HEK293 (cell line): ENCODE results near the gene KRTAP10-11.

Source experiments
- CTCF ChIA-PET: fragments of 350-600 bp; formaldehyde crosslinking; extraction: SDS; loops from one replicate; lab custom pipeline; 2021; ENCODE audit warnings: antibody characterized with exemption; lab: Yijun Ruan, JAX
- POLR2A ChIA-PET: fragments of 300-600 bp; formaldehyde crosslinking; extraction: SDS; loops from one replicate; lab custom pipeline; 2020; ENCODE audit warnings: antibody characterized with exemption, inconsistent platforms; lab: Yijun Ruan, JAX
- H3K27ac ChIP-seq: fragments of 200-500 bp; sonication (Bioruptor generic); 2 replicates; pipeline ENCODE4 v1.5.1; 2014; ENCODE audit warnings: low read depth, low read length, control low read depth, inconsistent platforms; ENCODE audit errors: extremely low read depth
- H3K36me3 ChIP-seq, 2 experiments: fragments of 200-500 bp in 1 of 2; sonication (Bioruptor generic) in 1 of 2; 1 replicate in 1 of 2; 2 replicates in 1 of 2; pipeline ENCODE4 v1.5.1; 2014 to 2017; ENCODE audit warnings: inconsistent platforms in 2 of 2, low read length in 2 of 2; ENCODE audit not compliant: control insufficient read depth in 2 of 2, insufficient read depth in 1 of 2
- H3K4me1 ChIP-seq: fragments of 200-500 bp; sonication (Bioruptor generic); 2 replicates; pipeline ENCODE4 v1.5.1; 2014; ENCODE audit warnings: mild to moderate bottlenecking, low read length, inconsistent platforms; ENCODE audit not compliant: control insufficient read depth, insufficient read depth
- H3K4me3 ChIP-seq: 2 replicates; pipeline ENCODE4 v1.5.1; 2011; ENCODE audit warnings: low read depth, mild to moderate bottlenecking, control low read depth, low read length, moderate library complexity
- H3K9me3 ChIP-seq: fragments of 200-500 bp; sonication (Bioruptor generic); 2 replicates; pipeline ENCODE4 v1.5.1; 2014; ENCODE audit warnings: low read depth, low read length, inconsistent platforms; ENCODE audit not compliant: control insufficient read depth, insufficient read depth
- EGR2 ChIP-seq: fragments of 450-650 bp; formaldehyde crosslinking; IDR thresholded peaks from 2 replicates; pipeline ENCODE4 v1.5.1; 2016; ENCODE audit warnings: low read depth, missing biosample characterization, missing genetic modification characterization
- GLIS1 ChIP-seq: fragments of 450-650 bp; formaldehyde crosslinking; IDR thresholded peaks from 2 replicates; pipeline ENCODE4 v1.5.1; 2016; ENCODE audit warnings: missing biosample characterization, missing genetic modification characterization
- HOXA7 ChIP-seq: sonication (generic); formaldehyde crosslinking; IDR thresholded peaks from 2 replicates; pipeline ENCODE4 v1.8.1; 2022; ENCODE audit warnings: missing genetic modification reagents, borderline replicate concordance
- KLF16 ChIP-seq: fragments of 450-650 bp; formaldehyde crosslinking; IDR thresholded peaks from 2 replicates; pipeline ENCODE4 v1.5.1; 2017; ENCODE audit warnings: missing biosample characterization, missing genetic modification characterization
- MEIS1 ChIP-seq: sonication (generic); formaldehyde crosslinking; IDR thresholded peaks from 2 replicates; pipeline ENCODE4 v1.8.1; 2022; ENCODE audit warnings: missing genetic modification reagents, mild to moderate bottlenecking, borderline replicate concordance
- SETDB1 ChIP-seq: IDR thresholded peaks from one replicate; pipeline ENCODE4 v1.6.1; 2017; ENCODE audit warnings: mild to moderate bottlenecking, low read length, moderate library complexity, mixed read lengths; ENCODE audit not compliant: insufficient read length
- ZBTB20 ChIP-seq: fragments of 450-650 bp; formaldehyde crosslinking; IDR thresholded peaks from 2 replicates; pipeline ENCODE4 v1.5.1; 2016; ENCODE audit warnings: missing biosample characterization, missing genetic modification characterization
- ZFHX2 ChIP-seq: fragments of 450-650 bp; formaldehyde crosslinking; conservative IDR thresholded peaks from 2 replicates; pipeline ENCODE4 v1.5.1; 2016; ENCODE audit warnings: missing biosample characterization, missing genetic modification characterization
- ZFP3 ChIP-seq: fragments of 450-650 bp; formaldehyde crosslinking; IDR thresholded peaks from 2 replicates; pipeline ENCODE4 v1.5.1; 2016; ENCODE audit warnings: low read depth, missing biosample characterization, missing genetic modification characterization
- ZNF157 ChIP-seq: fragments of 450-650 bp; formaldehyde crosslinking; IDR thresholded peaks from 2 replicates; pipeline ENCODE4 v1.5.1; 2016; ENCODE audit warnings: missing biosample characterization, missing genetic modification characterization
- ZNF19 ChIP-seq: fragments of 450-650 bp; formaldehyde crosslinking; IDR thresholded peaks from 2 replicates; pipeline ENCODE4; 2016; ENCODE audit warnings: missing biosample characterization, missing genetic modification characterization, low read depth
- ZNF202 ChIP-seq: fragments of 450-650 bp; formaldehyde crosslinking; IDR thresholded peaks from 2 replicates; pipeline ENCODE4 v1.5.1; 2016; ENCODE audit warnings: missing biosample characterization, missing genetic modification characterization, borderline replicate concordance
- ZNF214 ChIP-seq: fragments of 450-650 bp; formaldehyde crosslinking; IDR thresholded peaks from 2 replicates; pipeline ENCODE4 v1.5.1; 2017; ENCODE audit warnings: missing biosample characterization, mild to moderate bottlenecking, missing genetic modification characterization, borderline replicate concordance
- ZNF292 ChIP-seq: fragments of 450-650 bp; formaldehyde crosslinking; IDR thresholded peaks from 2 replicates; pipeline ENCODE4 v1.5.1; 2016; ENCODE audit warnings: low read depth, missing biosample characterization, missing genetic modification characterization, borderline replicate concordance
- ZNF302 ChIP-seq: fragments of 450-650 bp; formaldehyde crosslinking; IDR thresholded peaks from 2 replicates; pipeline ENCODE4 v1.5.1; 2016; ENCODE audit warnings: missing biosample characterization, missing genetic modification characterization, low read depth
- ZNF530 ChIP-seq: fragments of 450-650 bp; formaldehyde crosslinking; IDR thresholded peaks from 2 replicates; pipeline ENCODE4 v1.5.1; 2016; ENCODE audit warnings: low read depth, missing biosample characterization, missing genetic modification characterization
- ZNF549 ChIP-seq: fragments of 450-650 bp; IDR thresholded peaks from 2 replicates; pipeline ENCODE4 v1.5.1; 2018; ENCODE audit warnings: missing biosample characterization, missing genetic modification characterization, mild to moderate bottlenecking, inconsistent platforms, moderate library complexity
- ZNF624 ChIP-seq: fragments of 450-650 bp; formaldehyde crosslinking; IDR thresholded peaks from 2 replicates; pipeline ENCODE4 v1.5.1; 2017; ENCODE audit warnings: missing biosample characterization, missing genetic modification characterization
- ZNF658 ChIP-seq: fragments of 450-650 bp; formaldehyde crosslinking; IDR thresholded peaks from 2 replicates; pipeline ENCODE4; 2016; ENCODE audit warnings: missing biosample characterization, missing genetic modification characterization
- TF ChIP-seq, protein P1 (sequence below): fragments of 450-650 bp; formaldehyde crosslinking; IDR thresholded peaks from 2 replicates; pipeline ENCODE4 v1.5.1; 2016; ENCODE audit warnings: missing biosample characterization, missing genetic modification characterization
- TF ChIP-seq, protein P2 (sequence below): fragments of 450-650 bp; formaldehyde crosslinking; IDR thresholded peaks from 2 replicates; pipeline ENCODE4 v1.5.1; 2016; ENCODE audit warnings: missing biosample characterization, missing genetic modification characterization
- TF ChIP-seq, protein P3 (sequence below): fragments of 450-650 bp; formaldehyde crosslinking; IDR thresholded peaks from 2 replicates; pipeline ENCODE4 v1.5.1; 2017; ENCODE audit warnings: missing biosample characterization, missing genetic modification characterization

Gene KRTAP10-11

DNA sequence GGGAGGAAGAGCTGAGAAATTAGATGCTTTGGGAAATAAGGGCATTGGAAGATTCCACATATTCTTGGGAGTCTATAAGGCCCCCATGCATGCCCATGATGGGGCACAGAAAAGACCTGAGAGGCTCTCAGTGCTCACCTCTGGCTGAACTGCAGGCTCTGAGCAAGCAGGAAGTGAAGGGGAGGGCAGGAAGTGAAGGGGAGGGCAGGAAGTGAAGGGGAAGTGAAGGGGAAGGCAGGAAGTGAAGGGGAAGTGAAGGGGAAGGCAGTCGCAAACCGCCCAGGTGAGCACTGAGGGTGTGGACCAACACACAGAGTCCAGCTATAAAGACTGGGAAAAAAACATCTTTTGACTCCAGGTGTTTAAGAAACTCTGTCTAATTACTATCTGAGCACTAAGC, 15.8 kb upstream of the KRTAP10-11 start (continued):
- TF ChIP-seq ZNF292 (tag by site-specific recombination): no peak
- TF ChIP-seq GLIS1 (tag by site-specific recombination): no peak

DNA sequence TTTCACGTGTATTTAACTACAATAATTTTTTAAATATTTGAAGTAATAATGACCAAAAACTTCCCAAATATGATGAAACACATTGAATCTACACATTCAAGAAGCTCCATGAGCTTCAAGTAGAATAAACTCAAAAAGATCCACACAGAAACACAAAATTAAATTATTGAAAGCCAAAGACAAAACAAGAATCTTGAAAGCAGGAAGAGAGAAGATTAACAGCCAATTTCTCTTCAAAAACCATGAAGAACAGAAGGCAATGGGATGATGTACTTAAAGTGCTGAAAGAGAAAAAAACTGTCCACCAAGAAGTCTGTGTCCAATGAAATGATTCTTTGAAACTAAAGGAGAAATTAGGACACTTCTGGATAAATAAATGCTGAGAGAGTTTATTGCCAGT, 14.1 kb upstream of the KRTAP10-11 start:
- H3K4me3 ChIP-seq: no peak overlapping the region
- POLR2A ChIA-PET: no interaction called here
- H3K27ac ChIP-seq: no peak overlapping the region
- TF ChIP-seq ZBTB20 (tag by site-specific recombination) (no peak), ZNF658 (tag by site-specific recombination) (no peak), SETDB1 (peak; percentile 73), ZNF530 (tag by site-specific recombination) (no peak), ZNF19 (tag by site-specific recombination) (no peak)
- H3K4me1 ChIP-seq: no peaks in the 10 kb centered on the region
- no peaks in the 10 kb centered on the region for H3K9me3 ChIP-seq
- no peaks in the 10 kb centered on the region for H3K36me3 ChIP-seq
- CTCF ChIA-PET: no interaction called here

DNA sequence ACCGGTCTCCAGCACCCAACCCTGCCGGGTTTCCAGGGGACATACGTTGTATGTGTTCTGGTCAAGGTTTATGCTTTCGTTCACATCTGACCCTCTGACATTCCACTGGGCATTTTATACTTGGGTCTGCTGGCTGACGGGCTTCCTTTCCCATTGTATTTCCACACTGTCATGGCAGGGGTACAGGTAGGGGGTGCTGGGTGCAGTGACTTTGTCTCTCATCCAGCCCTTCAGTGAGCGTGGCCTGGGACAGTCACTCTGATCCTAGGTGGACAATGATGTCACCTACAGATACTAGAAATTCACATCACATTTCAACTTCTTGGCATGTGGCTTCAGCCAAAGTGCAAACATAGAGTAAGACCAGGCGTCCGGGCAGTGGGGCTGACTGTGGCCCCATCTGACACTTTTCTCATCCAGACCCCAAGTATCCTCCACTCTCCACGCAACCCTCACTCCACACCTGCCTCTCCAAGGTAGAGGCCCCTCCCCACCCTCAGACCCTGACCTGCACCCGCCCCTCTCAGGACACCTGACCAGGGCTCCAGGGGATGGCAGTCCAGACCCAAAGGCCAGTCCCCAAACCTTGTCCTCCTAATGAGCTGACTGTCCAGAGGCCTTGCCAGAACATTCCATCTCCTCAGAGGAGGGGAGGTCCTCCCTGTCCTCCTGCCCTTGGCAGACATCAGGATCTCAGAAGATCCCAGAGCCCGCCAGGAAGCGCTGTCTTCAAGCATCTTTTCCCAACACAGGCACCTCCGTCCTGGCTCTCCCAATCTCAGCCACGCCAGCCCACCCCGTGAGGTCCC, 9.8 kb upstream of the KRTAP10-11 start:
- H3K27ac ChIP-seq: no peak overlapping the region
- CTCF ChIA-PET: interaction anchor here (0.6 kb wide), 1 partner anchor 1795 kb away, joined by 3 read pairs; no protein-coding TSS in a partner anchor
- TF ChIP-seq ZNF549 (tag by site-specific recombination) (no peak), ZNF302 (tag by site-specific recombination) (no peak), ZNF214 (tag by site-specific recombination) (no peak), HOXA7 (CRISPR knock-in tag) (no peak), KLF16 (no peak), ZNF624 (tag by site-specific recombination) (no peak), MEIS1 (CRISPR knock-in tag) (no peak), ZNF157 (tag by site-specific recombination) (no peak)
- TF ChIP-seq, all 188 proteins: peak for 0
- no peak overlapping the region for H3K4me3 ChIP-seq
- POLR2A ChIA-PET: no interaction called here
- no peaks in the 10 kb centered on the region for H3K9me3 ChIP-seq
- H3K4me1 ChIP-seq: no peaks in the 10 kb centered on the region
- no peaks in the 10 kb centered on the region for H3K36me3 ChIP-seq

DNA sequence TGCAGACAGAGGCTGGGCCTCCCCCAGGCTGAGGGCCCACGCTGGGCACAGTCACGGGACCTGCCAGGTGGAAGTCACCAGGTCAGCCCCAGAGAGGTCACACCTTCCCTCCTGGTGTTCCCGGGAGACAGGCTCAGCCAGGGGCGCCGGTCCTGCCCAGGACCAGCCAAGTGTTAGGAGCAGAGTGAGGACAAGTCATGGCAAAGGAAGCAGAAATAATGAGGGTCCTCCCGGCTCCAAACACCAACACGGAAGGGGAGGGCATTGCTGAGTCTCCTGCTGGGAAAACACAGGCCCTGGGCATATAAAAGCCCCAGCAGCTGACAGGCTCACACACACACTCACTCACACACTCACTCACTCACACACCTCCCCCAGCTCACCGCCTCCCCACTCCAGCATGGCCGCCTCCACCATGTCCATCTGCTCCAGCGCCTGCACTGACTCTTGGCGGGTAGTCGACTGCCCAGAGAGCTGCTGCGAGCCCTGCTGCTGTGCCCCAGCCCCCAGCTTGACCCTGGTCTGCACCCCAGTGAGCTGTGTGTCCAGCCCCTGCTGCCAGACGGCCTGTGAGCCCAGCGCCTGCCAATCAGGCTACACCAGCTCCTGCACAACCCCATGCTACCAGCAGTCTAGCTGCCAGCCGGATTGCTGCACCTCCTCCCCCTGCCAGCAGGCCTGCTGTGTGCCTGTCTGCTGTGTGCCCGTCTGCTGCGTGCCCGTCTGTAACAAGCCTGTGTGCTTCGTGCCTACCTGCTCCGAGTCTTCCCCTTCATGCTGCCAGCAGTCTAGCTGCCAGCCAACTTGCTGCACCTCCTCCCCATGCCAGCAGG, 9.0 kb upstream of the KRTAP10-11 start, which contains the start of gene KRTAP10-10:
Gene KRTAP10-10, plus strand, starts transcription at position 339 of the 833 bp plus-strand sequence. Its CDS starts 62 bp downstream, at position 401.
- Histone ChIP-seq H3K4me3 (no peak within 1 kb of the TSS), H3K9me3 (no peaks in the 10 kb centered on the region), H3K27ac (no peak within 1 kb of the TSS), H3K36me3 (no peaks in the 10 kb centered on the region), H3K4me1 (no peaks in the 10 kb centered on the region)
- ChIA-PET CTCF (no interaction called here), POLR2A (no interaction called here)
- TF ChIP-seq, protein P1, sequence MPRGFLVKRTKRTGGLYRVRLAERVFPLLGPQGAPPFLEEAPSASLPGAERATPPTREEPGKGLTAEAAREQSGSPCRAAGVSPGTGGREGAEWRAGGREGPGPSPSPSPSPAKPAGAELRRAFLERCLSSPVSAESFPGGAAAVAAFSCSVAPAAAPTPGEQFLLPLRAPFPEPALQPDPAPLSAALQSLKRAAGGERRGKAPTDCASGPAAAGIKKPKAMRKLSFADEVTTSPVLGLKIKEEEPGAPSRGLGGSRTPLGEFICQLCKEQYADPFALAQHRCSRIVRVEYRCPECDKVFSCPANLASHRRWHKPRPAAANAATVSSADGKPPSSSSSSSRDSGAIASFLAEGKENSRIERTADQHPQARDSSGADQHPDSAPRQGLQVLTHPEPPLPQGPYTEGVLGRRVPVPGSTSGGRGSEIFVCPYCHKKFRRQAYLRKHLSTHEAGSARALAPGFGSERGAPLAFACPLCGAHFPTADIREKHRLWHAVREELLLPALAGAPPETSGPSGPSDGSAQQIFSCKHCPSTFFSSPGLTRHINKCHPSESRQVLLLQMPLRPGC (tag by site-specific recombination): no peak
- TF ChIP-seq, protein P2, sequence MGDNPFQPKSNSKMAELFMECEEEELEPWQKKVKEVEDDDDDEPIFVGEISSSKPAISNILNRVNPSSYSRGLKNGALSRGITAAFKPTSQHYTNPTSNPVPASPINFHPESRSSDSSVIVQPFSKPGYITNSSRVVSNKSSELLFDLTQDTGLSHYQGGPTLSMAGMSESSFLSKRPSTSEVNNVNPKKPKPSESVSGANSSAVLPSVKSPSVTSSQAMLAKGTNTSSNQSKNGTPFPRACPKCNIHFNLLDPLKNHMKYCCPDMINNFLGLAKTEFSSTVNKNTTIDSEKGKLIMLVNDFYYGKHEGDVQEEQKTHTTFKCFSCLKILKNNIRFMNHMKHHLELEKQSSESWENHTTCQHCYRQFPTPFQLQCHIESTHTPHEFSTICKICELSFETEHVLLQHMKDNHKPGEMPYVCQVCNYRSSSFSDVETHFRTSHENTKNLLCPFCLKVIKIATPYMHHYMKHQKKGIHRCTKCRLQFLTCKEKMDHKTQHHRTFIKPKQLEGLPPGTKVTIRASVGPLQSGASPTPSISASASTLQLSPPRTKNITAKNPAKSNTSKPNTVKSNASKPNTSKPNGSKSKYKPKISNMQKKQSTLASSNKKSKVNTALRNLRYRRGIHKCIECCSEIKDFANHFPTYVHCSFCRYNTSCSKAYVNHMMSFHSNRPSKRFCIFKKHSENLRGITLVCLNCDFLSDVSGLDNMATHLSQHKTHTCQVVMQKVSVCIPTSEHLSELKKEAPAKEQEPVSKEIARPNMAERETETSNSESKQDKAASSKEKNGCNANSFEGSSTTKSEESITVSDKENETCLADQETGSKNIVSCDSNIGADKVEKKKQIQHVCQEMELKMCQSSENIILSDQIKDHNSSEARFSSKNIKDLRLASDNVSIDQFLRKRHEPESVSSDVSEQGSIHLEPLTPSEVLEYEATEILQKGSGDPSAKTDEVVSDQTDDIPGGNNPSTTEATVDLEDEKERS: no peak
- TF ChIP-seq ZFP3 (no peak), EGR2 (peak; percentile 31; the same call in 1 of the 2 replicates), ZNF202 (no peak), GLIS1 (tag by site-specific recombination) (peak; percentile 26; the same call in 1 of the 2 replicates), ZFHX2 (tag by site-specific recombination) (peak; percentile 51)
- TF ChIP-seq, protein P3, sequence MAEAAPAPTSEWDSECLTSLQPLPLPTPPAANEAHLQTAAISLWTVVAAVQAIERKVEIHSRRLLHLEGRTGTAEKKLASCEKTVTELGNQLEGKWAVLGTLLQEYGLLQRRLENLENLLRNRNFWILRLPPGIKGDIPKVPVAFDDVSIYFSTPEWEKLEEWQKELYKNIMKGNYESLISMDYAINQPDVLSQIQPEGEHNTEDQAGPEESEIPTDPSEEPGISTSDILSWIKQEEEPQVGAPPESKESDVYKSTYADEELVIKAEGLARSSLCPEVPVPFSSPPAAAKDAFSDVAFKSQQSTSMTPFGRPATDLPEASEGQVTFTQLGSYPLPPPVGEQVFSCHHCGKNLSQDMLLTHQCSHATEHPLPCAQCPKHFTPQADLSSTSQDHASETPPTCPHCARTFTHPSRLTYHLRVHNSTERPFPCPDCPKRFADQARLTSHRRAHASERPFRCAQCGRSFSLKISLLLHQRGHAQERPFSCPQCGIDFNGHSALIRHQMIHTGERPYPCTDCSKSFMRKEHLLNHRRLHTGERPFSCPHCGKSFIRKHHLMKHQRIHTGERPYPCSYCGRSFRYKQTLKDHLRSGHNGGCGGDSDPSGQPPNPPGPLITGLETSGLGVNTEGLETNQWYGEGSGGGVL: peak; percentile 35; the same call in 1 of the 2 replicates
